Spleen (tissue), 11 donors: Measurements from ENCODE around the gene IFI27. TPM values are rescaled to one million over a fixed set of nuclear protein-coding genes. Genes with fewer than 3 reads are reported as not detected.
A peak's percentile ranks its signal among the peaks of the same experiment; 100 is the strongest.

Source experiments
- DNase-seq: peaks from one replicate; pipeline ENCODE4 v3.0.0-alpha.2; 2020
- H3K27ac ChIP-seq, 8 donors: fragments of 200-600 bp; sonication (generic) in 7 of 8; 1 replicate in 4 of 8; 2 replicates in 4 of 8; pipeline versions ENCODE4 v1.5.0 to v1.8.0; 2016 to 2021; ENCODE audit warnings: inconsistent platforms in 4 of 8, mild to moderate bottlenecking in 4 of 8, moderate library complexity in 1 of 8
- H3K27me3 ChIP-seq, 7 donors: fragments of 200-600 bp; sonication (generic) in 6 of 7; replicated peaks in 1 of 7; 1 replicate in 4 of 7; 2 replicates in 3 of 7; pipeline versions ENCODE4 v1.5.0 to v1.8.0; 2016 to 2021; ENCODE audit warnings: inconsistent platforms in 3 of 7, mild to moderate bottlenecking in 1 of 7
- H3K36me3 ChIP-seq, 6 donors: fragments of 200-600 bp; sonication (generic) in 5 of 6; 1 replicate in 4 of 6; 2 replicates in 2 of 6; pipeline versions ENCODE4 v1.5.0 to v1.8.0; 2016 to 2021; ENCODE audit warnings: inconsistent platforms in 2 of 6
- H3K4me1 ChIP-seq, 6 donors: fragments of 200-600 bp; sonication (generic) in 5 of 6; 1 replicate in 3 of 6; 2 replicates in 3 of 6; pipeline versions ENCODE4 v1.5.0 to v1.8.0; 2016 to 2021; ENCODE audit warnings: inconsistent platforms in 3 of 6
- H3K4me3 ChIP-seq, 8 donors: fragments of 200-600 bp; sonication (generic) in 7 of 8; 1 replicate in 4 of 8; 2 replicates in 4 of 8; pipeline versions ENCODE4 v1.5.0 to v1.8.0; 2016 to 2021; ENCODE audit warnings: inconsistent platforms in 4 of 8, mild to moderate bottlenecking in 4 of 8, moderate library complexity in 2 of 8
- H3K9me3 ChIP-seq, 8 donors: fragments of 200-600 bp; sonication (generic) in 7 of 8; 1 replicate in 4 of 8; 2 replicates in 4 of 8; pipeline versions ENCODE4 v1.5.0 to v1.8.0; 2016 to 2021; ENCODE audit warnings: inconsistent platforms in 4 of 8
- POLR2A ChIP-seq, 3 donors: fragments of 450-650 bp; IDR thresholded peaks; one replicate each; pipeline ENCODE4 v1.5.1; 2017; ENCODE audit warnings: antibody characterized with exemption in 3 of 3, mild to moderate bottlenecking in 1 of 3
- POLR2AphosphoS5 ChIP-seq, 3 donors: sonication (generic); formaldehyde crosslinking; IDR thresholded peaks; one replicate each; pipeline ENCODE4 v1.5.1; 2017; ENCODE audit warnings: antibody characterized with exemption in 3 of 3
- WGBS, 5 donors: extraction: QIAGEN DNeasy Blood & Tissue Kit in 3 of 5; methylation state at CpG; one replicate each; pipeline versions ENCODE4 v1.1.5 to v1.1.7; 2013 to 2018; 5-methylcytosine and 5-hydroxymethylcytosine counted together
- intact Hi-C: fragments of 100-400 bp; cut with DNase I; formaldehyde crosslinking; loops from one replicate; pipeline ENCODE4 v1.15.0; 2023; ENCODE audit warnings: low total_unique reads
- polyA plus RNA-seq, 3 donors: library from polyadenylated mRNA; stranded (reverse); fragments of 200-250 nt; gene quantifications; one replicate each; pipeline ENCODE4 v1.2.1, GENCODE V29; 2013
- total RNA-seq, 7 donors: library from RNA; depleted of rRNA in 3 of 7; stranded (reverse); fragments of >200 nt in 3 of 7; fragmentation: NEBNext Ultra II Directional in 4 of 7; extraction: Animal tissue kit (Norgen Biotek cat#: 25700) in 4 of 7; gene quantifications; one replicate each; pipeline versions ENCODE4 v1.1.0 to v1.2.1, GENCODE V29; 2016 to 2021
- TF ChIP-seq, protein P1 (sequence below), 11 experiments: fragments of 200-600 bp in 7 of 11; fragments of 450-650 bp in 4 of 11; sonication (generic) in 4 of 11; IDR thresholded peaks in 8 of 11; conservative IDR thresholded peaks in 3 of 11; 1 replicate in 7 of 11; 2 replicates in 4 of 11; pipeline versions ENCODE4 v1.4.0 to v1.8.0; 2016 to 2021; ENCODE audit warnings: antibody characterized with exemption in 11 of 11, inconsistent platforms in 4 of 11, mild to moderate bottlenecking in 1 of 11
- donor health status: healthy with polysubstance abuse.
- donor health status: DM: no; HTN: no; CAD: no; lungs with moderate emphysema.
- donor health status: DM: no; HTN: no; CAD: no.
- donor health status: Bipolar disorder and iron deficiency.
- donor health status: healthy.
- donor health status: DM: no; HTN: no; CAD: no.
- donor health status: DM: yes; HTN: yes; CAD: no.

The IFI27 gene
- total and polyA plus RNA-seq, 10 donors: 304 to 1,170 (median 719) TPM

DNA sequence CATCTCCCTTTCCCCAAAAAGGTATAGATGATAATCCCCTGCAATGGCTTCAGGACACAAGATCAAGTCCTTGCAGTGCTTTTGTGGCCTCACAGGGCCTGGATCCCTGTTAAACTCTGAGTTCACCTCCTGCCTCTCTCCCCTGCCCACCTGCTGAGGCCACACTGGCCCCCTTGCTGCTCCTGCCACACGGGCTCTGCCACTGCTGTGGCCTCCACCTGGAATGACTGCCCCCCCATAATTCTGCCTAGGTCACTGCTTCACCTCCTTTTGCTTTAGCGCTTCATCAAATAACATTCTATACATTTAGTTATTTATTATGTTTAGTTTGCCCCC lies 653 bp upstream of the IFI27 start:
- WGBS, 5 donors: 75 to 89% (median 84%) methylated on average over 2 of the region's 2 CpGs
- Histone ChIP-seq H3K27me3 (peaks cover 0 to 2% (median 0%) of the 10 kb centered on the region in 7 donors), H3K27ac (peak overlapping the region; percentile 65 to 96 (median 90)), H3K4me1 (peaks cover 0 to 37% (median 17%) of the 10 kb centered on the region in 6 donors), H3K4me3 (peak overlapping the region in 1 of 8 donors; percentile 69), H3K36me3 (no peaks in the 10 kb centered on the region), H3K9me3 (no peaks in the 10 kb centered on the region)
- TF ChIP-seq, protein P1, sequence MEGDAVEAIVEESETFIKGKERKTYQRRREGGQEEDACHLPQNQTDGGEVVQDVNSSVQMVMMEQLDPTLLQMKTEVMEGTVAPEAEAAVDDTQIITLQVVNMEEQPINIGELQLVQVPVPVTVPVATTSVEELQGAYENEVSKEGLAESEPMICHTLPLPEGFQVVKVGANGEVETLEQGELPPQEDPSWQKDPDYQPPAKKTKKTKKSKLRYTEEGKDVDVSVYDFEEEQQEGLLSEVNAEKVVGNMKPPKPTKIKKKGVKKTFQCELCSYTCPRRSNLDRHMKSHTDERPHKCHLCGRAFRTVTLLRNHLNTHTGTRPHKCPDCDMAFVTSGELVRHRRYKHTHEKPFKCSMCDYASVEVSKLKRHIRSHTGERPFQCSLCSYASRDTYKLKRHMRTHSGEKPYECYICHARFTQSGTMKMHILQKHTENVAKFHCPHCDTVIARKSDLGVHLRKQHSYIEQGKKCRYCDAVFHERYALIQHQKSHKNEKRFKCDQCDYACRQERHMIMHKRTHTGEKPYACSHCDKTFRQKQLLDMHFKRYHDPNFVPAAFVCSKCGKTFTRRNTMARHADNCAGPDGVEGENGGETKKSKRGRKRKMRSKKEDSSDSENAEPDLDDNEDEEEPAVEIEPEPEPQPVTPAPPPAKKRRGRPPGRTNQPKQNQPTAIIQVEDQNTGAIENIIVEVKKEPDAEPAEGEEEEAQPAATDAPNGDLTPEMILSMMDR (IDR thresholded peaks at IDR 0.05 in 8 of 11, conservative IDR thresholded peaks at IDR 0.05 in 3 of 11): no peak
- TF ChIP-seq POLR2AphosphoS5 (IDR thresholded peaks at IDR 0.05) (no peak), POLR2A (IDR thresholded peaks at IDR 0.05) (no peak)
- no peak for DNase-seq
- intact Hi-C loops: no loop called here

DNA sequence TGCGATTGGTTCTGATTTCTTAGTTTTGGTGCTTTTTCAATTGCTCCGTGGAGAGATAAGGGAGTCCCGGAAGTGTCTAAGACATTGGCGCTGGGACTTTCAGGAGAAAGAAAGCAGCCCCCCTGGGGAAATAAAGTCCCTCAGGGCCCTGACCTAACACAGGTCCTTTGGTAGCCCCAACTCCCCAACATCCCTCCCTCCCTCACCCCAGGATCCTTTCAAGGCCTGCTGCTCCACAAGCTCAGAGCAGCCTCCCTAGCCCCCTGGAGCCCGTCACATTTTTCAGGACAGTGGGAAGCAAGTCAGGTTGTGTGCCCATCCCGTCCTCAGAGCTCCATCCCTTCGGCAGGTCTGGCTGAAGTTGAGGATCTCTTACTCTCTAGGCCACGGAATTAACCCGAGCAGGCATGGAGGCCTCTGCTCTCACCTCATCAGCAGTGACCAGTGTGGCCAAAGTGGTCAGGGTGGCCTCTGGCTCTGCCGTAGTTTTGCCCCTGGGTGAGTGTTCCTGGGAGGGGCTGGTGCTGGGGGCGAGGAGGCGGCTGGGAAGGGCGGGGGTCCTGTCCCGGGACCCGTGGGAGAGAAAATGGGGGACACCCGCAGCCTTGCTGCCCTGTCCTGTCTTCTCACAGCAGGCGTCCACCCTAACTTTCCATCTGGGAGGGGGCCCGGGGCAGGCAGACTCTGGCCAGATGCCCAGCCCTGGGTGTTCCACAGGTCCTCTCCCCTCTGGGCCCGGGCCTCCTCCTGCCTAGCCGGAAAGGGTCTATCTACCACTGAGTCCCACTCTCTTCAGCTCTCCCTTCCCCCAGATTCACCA lies 950 bp downstream of the IFI27 start:
- no peak for TF ChIP-seq POLR2A (IDR thresholded peaks at IDR 0.05)
- TF ChIP-seq, protein P1 (IDR thresholded peaks at IDR 0.05 in 8 of 11, conservative IDR thresholded peaks at IDR 0.05 in 3 of 11): no peak
- peak in 1 of 3 donors; percentile 12 for TF ChIP-seq POLR2AphosphoS5 (IDR thresholded peaks at IDR 0.05)
- Histone ChIP-seq H3K4me3 (peak overlapping the region; percentile 30 to 69 (median 46)), H3K27ac (peak overlapping the region; percentile 84 to 96 (median 90)), H3K27me3 (peaks cover 0 to 11% (median 0%) of the 10 kb centered on the region in 7 donors), H3K36me3 (peaks cover 0 to 9% (median 0%) of the 10 kb centered on the region in 6 donors), H3K9me3 (no peaks in the 10 kb centered on the region), H3K4me1 (peaks cover 0 to 51% (median 26%) of the 10 kb centered on the region in 6 donors)
- no peak for DNase-seq
- 46 to 70% (median 64%) methylated on average over 19 to 20 of the region's 20 CpGs for WGBS, 5 donors
- intact Hi-C loops: no loop called here

DNA sequence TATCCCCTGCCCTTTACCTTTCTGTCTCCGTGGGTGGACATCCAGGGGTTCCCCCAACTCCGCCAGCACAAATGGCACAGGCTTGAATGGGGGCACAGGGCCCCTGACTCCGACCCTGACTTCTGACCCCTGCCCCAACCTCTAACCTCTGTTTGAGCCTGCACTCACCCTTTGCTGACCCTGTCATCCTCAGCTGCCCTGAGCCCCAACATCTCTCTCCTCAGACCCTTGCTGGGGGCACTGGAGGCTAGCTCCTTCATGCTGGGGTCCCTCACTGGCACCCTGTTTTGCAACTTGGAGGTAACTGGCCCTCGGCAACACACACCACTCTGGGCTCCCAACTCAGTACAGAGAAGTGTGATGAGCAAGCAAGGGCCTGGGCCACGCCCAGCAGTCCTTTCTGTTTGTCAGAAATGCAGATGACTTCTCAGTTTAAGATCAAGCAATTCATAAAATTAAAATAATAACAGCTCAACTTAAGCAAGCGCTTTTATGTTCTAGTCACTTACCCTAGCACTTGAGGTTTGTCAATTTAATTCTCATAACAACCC lies 2.1 kb downstream of the IFI27 start:
- no peak for DNase-seq
- Histone ChIP-seq H3K27me3 (peaks cover 0 to 16% (median 0%) of the 10 kb centered on the region in 7 donors), H3K4me3 (peak overlapping the region; percentile 30 to 69 (median 46)), H3K9me3 (no peaks in the 10 kb centered on the region), H3K27ac (peak overlapping the region; percentile 5 to 96 (median 90)), H3K36me3 (peaks cover 0 to 15% (median 0%) of the 10 kb centered on the region in 6 donors), H3K4me1 (peaks cover 0 to 51% (median 27%) of the 10 kb centered on the region in 6 donors)
- intact Hi-C loops: no loop called here
- TF ChIP-seq, protein P1 (IDR thresholded peaks at IDR 0.05 in 8 of 11, conservative IDR thresholded peaks at IDR 0.05 in 3 of 11): no peak
- TF ChIP-seq POLR2AphosphoS5 (IDR thresholded peaks at IDR 0.05): no peak
- no peak for TF ChIP-seq POLR2A (IDR thresholded peaks at IDR 0.05)
- WGBS, 5 donors: 58 to 76% (median 67%) methylated on average over 6 of the region's 6 CpGs

DNA sequence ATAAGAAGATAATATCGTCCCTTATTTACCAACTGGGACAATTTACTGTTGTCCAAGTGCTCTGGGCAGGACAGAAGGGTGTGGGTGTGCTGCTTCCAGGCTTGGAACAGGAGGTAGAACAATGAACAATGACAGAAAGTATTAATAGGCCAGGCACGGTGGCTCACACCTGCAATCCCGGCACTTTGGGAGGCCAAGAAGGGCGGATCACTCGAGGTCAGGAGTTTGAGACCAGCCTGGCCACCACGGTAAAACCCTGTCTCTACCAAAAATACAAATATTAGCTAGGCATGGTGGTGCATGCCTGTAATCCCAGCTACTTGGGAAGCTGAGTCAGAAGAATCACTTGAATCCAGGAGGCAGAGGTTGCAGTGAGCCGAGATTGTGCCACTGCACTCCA lies 2.5 kb downstream of the IFI27 start:
- H3K4me1 ChIP-seq: peaks cover 0 to 51% (median 27%) of the 10 kb centered on the region in 6 donors
- TF ChIP-seq, protein P1 (IDR thresholded peaks at IDR 0.05 in 8 of 11, conservative IDR thresholded peaks at IDR 0.05 in 3 of 11): no peak
- TF ChIP-seq POLR2A (IDR thresholded peaks at IDR 0.05) (no peak), POLR2AphosphoS5 (IDR thresholded peaks at IDR 0.05) (no peak)
- intact Hi-C loops: no loop called here
- no peaks in the 10 kb centered on the region for H3K9me3 ChIP-seq
- peaks cover 0 to 15% (median 0%) of the 10 kb centered on the region in 6 donors for H3K36me3 ChIP-seq
- H3K4me3 ChIP-seq: peak overlapping the region in 7 of 8 donors; percentile 30 to 69 (median 46)
- DNase-seq: no peak
- peaks cover 0 to 16% (median 0%) of the 10 kb centered on the region in 7 donors for H3K27me3 ChIP-seq
- WGBS, 5 donors: 64 to 78% (median 70%) methylated on average over 7 of the region's 7 CpGs
- H3K27ac ChIP-seq: peak overlapping the region; percentile 5 to 96 (median 90)
